HepG2 (cell line): ENCODE data around the gene CREBZF. TPM values are rescaled to one million over a fixed set of nuclear protein-coding genes. Genes with fewer than 3 reads are reported as not detected.
A peak's percentile ranks its signal among the peaks of the same experiment; 100 is the strongest.

ENCODE experiments used
- ATAC-seq: fragments of 200-7000 bp; cut with Tn5 transposase; 3 replicates; pipeline ENCODE4 v1.9.1; 2020; ENCODE audit warnings: mild to moderate bottlenecking, moderate library complexity
- BruUV-seq: library from RNA; stranded (reverse); fragments of 400-500 nt; replicated peaks from 2 replicates; lab custom pipeline; 2021; lab: Mats Ljungman, UMichigan
- CTCF ChIA-PET: fragments of 300-600 bp; formaldehyde crosslinking; extraction: SDS; loops from one replicate; lab custom pipeline; 2021; ENCODE audit warnings: low total read pairs, inconsistent platforms, low intra/inter-chr PET ratio; lab: Yijun Ruan, JAX
- POLR2A ChIA-PET: fragments of 350-600 bp; sonication (Branson Sonifier 250); formaldehyde crosslinking; loops from one replicate; lab custom pipeline; 2020; ENCODE audit warnings: antibody characterized with exemption, inconsistent platforms; lab: Yijun Ruan, JAX
- DNase-seq: peaks from one replicate; pipeline ENCODE4 v3.0.0-alpha.2; 2015; ENCODE audit warnings: low spot score
- FAIRE-seq: peaks from 3 replicates; lab custom pipeline; 2011; peaks lifted over from hg19 to GRCh38; lab: Jason Lieb, UNC
- H2AFZ ChIP-seq: one replicate; pipeline ENCODE4 v1.6.1; 2011; ENCODE audit warnings: low read length, inconsistent platforms
- H3K27ac ChIP-seq: fragments of 300-600 bp; 3 replicates; pipeline ENCODE4 v1.8.0; 2011; ENCODE audit warnings: mixed run types, mild to moderate bottlenecking, mixed read lengths, low read length, inconsistent platforms; ENCODE audit not compliant: insufficient read depth; ENCODE audit errors: extremely low read length
- H3K27me3 ChIP-seq, 2 experiments: fragments of 200-600 bp in 1 of 2; 2 replicates in 1 of 2; 3 replicates in 1 of 2; pipeline versions ENCODE4 v1.6.0 to v1.8.0; 2011; ENCODE audit warnings: low read length in 2 of 2, mild to moderate bottlenecking in 2 of 2, moderate library complexity in 2 of 2, inconsistent platforms in 1 of 2; ENCODE audit not compliant: insufficient read depth in 2 of 2, control insufficient read depth in 1 of 2
- H3K36me3 ChIP-seq, 2 experiments: fragments of 200-600 bp in 1 of 2; replicated peaks in 1 of 2; 2 replicates in 1 of 2; 3 replicates in 1 of 2; pipeline versions ENCODE4 v1.5.1 to v1.8.0; 2011; ENCODE audit warnings: low read length in 2 of 2, inconsistent platforms in 1 of 2; ENCODE audit not compliant: insufficient read depth in 2 of 2, control insufficient read depth in 1 of 2
- H3K4me1 ChIP-seq: 2 replicates; pipeline ENCODE4 v1.5.1; 2012; ENCODE audit warnings: low read length, inconsistent platforms; ENCODE audit not compliant: insufficient read depth
- H3K4me2 ChIP-seq: 2 replicates; pipeline ENCODE4 v1.6.0; 2011; ENCODE audit warnings: low read depth, low read length, inconsistent platforms
- H3K4me3 ChIP-seq, 3 experiments: fragments of 200-600 bp in 1 of 3; sonication (generic), shearing (Covaris generic) in 1 of 3; replicated peaks in 1 of 3; 2 replicates each; pipeline ENCODE4 v1.5.1; 2011 to 2016; ENCODE audit warnings: low read length in 3 of 3, inconsistent platforms in 2 of 3, low read depth in 2 of 3, mild to moderate bottlenecking in 2 of 3, control low read depth in 1 of 3, mixed read lengths in 1 of 3; ENCODE audit not compliant: insufficient read depth in 1 of 3
- H3K79me2 ChIP-seq: one replicate; pipeline ENCODE4 v1.6.1; 2011; ENCODE audit warnings: low read length, inconsistent platforms; ENCODE audit not compliant: insufficient read depth
- H3K9ac ChIP-seq: 2 replicates; pipeline ENCODE4 v1.6.0; 2011; ENCODE audit warnings: mild to moderate bottlenecking, low read depth, low read length, inconsistent platforms; ENCODE audit not compliant: insufficient read depth
- H3K9me3 ChIP-seq: 2 replicates; pipeline ENCODE4 v1.5.1; 2012; ENCODE audit warnings: mild to moderate bottlenecking, low read length
- H4K20me1 ChIP-seq: 2 replicates; pipeline ENCODE4 v1.6.0; 2011; ENCODE audit warnings: inconsistent platforms, mild to moderate bottlenecking, low read length, moderate library complexity; ENCODE audit not compliant: insufficient read depth
- EP300 ChIP-seq, 3 experiments: sonication (generic) in 1 of 3; formaldehyde crosslinking in 1 of 3; IDR thresholded peaks; 2 replicates each; pipeline versions ENCODE4 v1.5.1 to v1.6.1; 2011 to 2020; ENCODE audit warnings: low read depth in 2 of 3, low read length in 2 of 3, borderline replicate concordance in 1 of 3, improper control_type of control experiment in 1 of 3, mild to moderate bottlenecking in 1 of 3, missing genetic modification reagents in 1 of 3, moderate library complexity in 1 of 3
- MLLT10 ChIP-seq: sonication (generic); formaldehyde crosslinking; IDR thresholded peaks from 2 replicates; pipeline ENCODE4 v1.4.0; 2020; ENCODE audit warnings: missing genetic modification reagents
- MTA1 ChIP-seq: sonication (generic); formaldehyde crosslinking; IDR thresholded peaks from 2 replicates; pipeline ENCODE4 v1.4.0; 2020; ENCODE audit warnings: missing genetic modification reagents, mild to moderate bottlenecking, borderline replicate concordance
- POLR2AphosphoS5 ChIP-seq: IDR thresholded peaks from 2 replicates; pipeline ENCODE4 v1.6.1; 2012; ENCODE audit warnings: low read depth, low read length
- REXO4 ChIP-seq: sonication (generic); formaldehyde crosslinking; IDR thresholded peaks from 2 replicates; pipeline ENCODE4 v1.8.0; 2022; ENCODE audit warnings: missing genetic modification reagents, mild to moderate bottlenecking, borderline replicate concordance
- SRY ChIP-seq: sonication (generic); formaldehyde crosslinking; IDR thresholded peaks from 2 replicates; pipeline ENCODE4 v1.8.0; 2022; ENCODE audit warnings: mild to moderate bottlenecking, missing genetic modification reagents
- TARDBP ChIP-seq: sonication (generic); formaldehyde crosslinking; IDR thresholded peaks from 2 replicates; pipeline ENCODE4 v1.8.0; 2022; ENCODE audit warnings: mild to moderate bottlenecking, missing genetic modification reagents
- ZBTB7A ChIP-seq: sonication (generic); formaldehyde crosslinking; IDR thresholded peaks from 2 replicates; pipeline ENCODE4 v1.8.0; 2022; ENCODE audit warnings: mild to moderate bottlenecking, missing genetic modification reagents
- ZC3H4 ChIP-seq: sonication (generic); formaldehyde crosslinking; IDR thresholded peaks from 2 replicates; pipeline ENCODE4 v1.4.0; 2020; ENCODE audit warnings: missing genetic modification reagents, borderline replicate concordance
- ZNF367 ChIP-seq: sonication (generic); formaldehyde crosslinking; IDR thresholded peaks from 2 replicates; pipeline ENCODE4 v1.4.0; 2020; ENCODE audit warnings: missing genetic modification reagents, borderline replicate concordance
- ZNF616 ChIP-seq: sonication (generic); formaldehyde crosslinking; IDR thresholded peaks from 2 replicates; pipeline ENCODE4 v1.5.0; 2020; ENCODE audit warnings: low read depth, mild to moderate bottlenecking, missing genetic modification reagents
- ZNF83 ChIP-seq: sonication (generic); formaldehyde crosslinking; IDR thresholded peaks from 2 replicates; pipeline ENCODE4 v1.4.0; 2020; ENCODE audit warnings: missing genetic modification reagents, mild to moderate bottlenecking, borderline replicate concordance
- ZSCAN9 ChIP-seq: IDR thresholded peaks from 2 replicates; pipeline ENCODE4 v1.6.1; 2016; ENCODE audit warnings: borderline replicate concordance
- WGBS: methylation state at CpG from one replicate; pipeline ENCODE4 v1.1.6; 2017; ENCODE audit warnings: low lambda C conversion rate; 5-methylcytosine and 5-hydroxymethylcytosine counted together
- in situ Hi-C: cut with HindIII; loops from 2 replicates; pipeline ENCODE4 v1.10.0; 2017; ENCODE audit warnings: low pct_unique_long_range_greater_than_20kb; ENCODE audit not compliant: extremely low pct_ligation_motif_present
- intact Hi-C: fragments of 100-400 bp; cut with micrococcal nuclease; formaldehyde crosslinking; loops from one replicate; pipeline ENCODE4 v1.10.0; 2022; ENCODE audit not compliant: unreplicated experiment
- polyA plus RNA-seq, 8 experiments: library from polyadenylated mRNA; depleted of rRNA in 3 of 8; stranded (reverse) in 7 of 8; unstranded in 1 of 8; fragments of >200 nt; fragmentation: Illumina TruSeq in 4 of 8; extraction: Trizol in 4 of 8; gene quantifications; 2 replicates each; pipeline versions ENCODE4 v1.2.1 to v1.2.3, GENCODE V29; 2011 to 2016; ENCODE audit warnings: low read depth in 4 of 8, missing spikeins in 1 of 8, mixed read lengths in 1 of 8; ENCODE audit not compliant: insufficient read depth in 1 of 8
- total RNA-seq, 5 experiments: library from RNA; depleted of rRNA; stranded (reverse); fragments of >200 nt; fragmentation: Illumina TruSeq; extraction: Trizol; gene quantifications; 2 replicates each; pipeline ENCODE4 v1.2.3, GENCODE V29; 2016; ENCODE audit warnings: low read depth in 1 of 5
- TF ChIP-seq, protein P1 (sequence below): sonication (generic); formaldehyde crosslinking; IDR thresholded peaks from 2 replicates; pipeline ENCODE4 v1.8.0; 2023; ENCODE audit warnings: mild to moderate bottlenecking, missing genetic modification reagents
- TF ChIP-seq, protein P2 (sequence below): sonication (generic); formaldehyde crosslinking; IDR thresholded peaks from 2 replicates; pipeline ENCODE4 v1.5.1; 2020; ENCODE audit warnings: missing genetic modification reagents, mild to moderate bottlenecking, borderline replicate concordance
- TF ChIP-seq, protein P3 (sequence below): sonication (generic); formaldehyde crosslinking; IDR thresholded peaks from 2 replicates; pipeline ENCODE4 v1.8.0; 2022; ENCODE audit warnings: missing genetic modification reagents, mild to moderate bottlenecking, moderate library complexity, borderline replicate concordance
- TF ChIP-seq, protein P4 (sequence below): sonication (generic); formaldehyde crosslinking; IDR thresholded peaks from 2 replicates; pipeline ENCODE4 v1.4.0; 2020; ENCODE audit warnings: missing genetic modification reagents

CREBZF gene
- total and polyA plus RNA-seq, 2 of the 13 experiments (the other 11 are each of a cell fraction or from before 2014, with no cell fraction given): 30.6 to 43.1 TPM

DNA sequence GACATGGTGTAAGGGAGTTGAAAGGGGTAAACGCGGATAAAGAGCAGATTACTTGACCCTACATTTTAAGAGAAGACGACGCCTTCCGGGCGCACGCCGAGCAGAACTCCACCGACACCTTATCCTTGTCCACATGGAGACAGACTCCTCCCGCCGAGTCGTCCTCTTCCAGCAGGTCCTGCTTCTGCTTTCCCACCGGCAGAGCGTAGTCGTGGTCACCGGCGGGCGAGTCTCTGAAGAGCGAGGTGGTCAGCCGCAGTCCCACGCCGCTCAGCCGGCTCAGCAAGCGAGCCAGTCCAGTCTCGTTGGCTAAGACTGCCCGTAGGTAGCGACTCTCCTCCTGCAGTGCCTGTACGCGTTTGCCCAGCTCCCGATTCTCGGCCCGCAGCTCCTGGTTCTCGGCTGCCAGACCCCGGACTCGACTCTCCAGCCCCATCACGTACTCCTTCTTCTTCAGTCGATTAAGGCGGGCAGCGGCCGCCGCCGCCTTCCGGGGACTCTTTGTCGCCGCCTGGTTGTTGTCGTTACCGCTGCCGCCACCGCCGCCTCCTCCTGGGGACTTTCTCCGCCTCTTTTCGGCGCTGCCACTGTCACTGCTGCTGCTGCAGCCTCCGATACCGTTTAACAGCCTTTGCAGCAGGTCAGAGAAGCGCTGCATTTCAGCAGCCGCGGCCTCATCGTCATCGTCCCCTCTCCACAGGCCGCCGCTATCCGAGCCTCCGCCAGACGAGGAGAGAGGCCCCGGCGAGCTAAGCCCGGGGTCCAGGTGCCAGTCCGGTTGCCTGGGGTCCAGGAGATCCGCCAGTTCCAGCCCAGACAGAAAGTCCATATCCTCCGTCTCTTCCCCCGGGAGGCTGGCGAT lies 945 bp downstream of the CREBZF start:
- CTCF ChIA-PET: no interaction called here
- no peak overlapping the region for H2AFZ ChIP-seq
- POLR2A ChIA-PET: interaction anchor here (1.2 to 10.0 kb wide), 6 partner anchors 10 to 36 kb away, joined by 3 to 112 read pairs (median 6); partner anchors contain the start of genes TMEM126A and TMEM126B
- peak overlapping the region; percentile 98 for H3K9ac ChIP-seq
- peak overlapping the region; percentile 88 for H3K4me2 ChIP-seq
- no peaks in the 10 kb centered on the region for H3K36me3 ChIP-seq
- 0% methylated on average over 26 of the region's 73 CpGs for WGBS
- no peaks in the 10 kb centered on the region for H3K9me3 ChIP-seq
- H4K20me1 ChIP-seq: peaks cover 29% of the 10 kb centered on the region
- peak overlapping the region; percentile 72 to 95 (median 86) for H3K4me3 ChIP-seq
- peak; percentile 50 for DNase-seq
- FAIRE-seq: no peak
- intact Hi-C loops: loop anchor here (1.0 to 2.0 kb wide), 2 partner anchors 15 to 69 kb away; no protein-coding TSS in a partner anchor
- no TSS peak for BruUV-seq
- peak overlapping the region; percentile 98 for H3K27ac ChIP-seq
- no peaks in the 10 kb centered on the region; a peak in 1 of 5 replicates for H3K27me3 ChIP-seq
- in situ Hi-C loops: no loop called here
- peaks cover 54% of the 10 kb centered on the region for H3K79me2 ChIP-seq
- ATAC-seq: peak; percentile 78
- H3K4me1 ChIP-seq: peaks cover 49% of the 10 kb centered on the region
- TF ChIP-seq ZSCAN9 (no peak), ZNF616 (CRISPR knock-in tag) (no peak), ZNF367 (CRISPR knock-in tag) (no peak), TARDBP (CRISPR knock-in tag) (no peak), REXO4 (no peak), ZC3H4 (CRISPR knock-in tag) (no peak), MTA1 (CRISPR knock-in tag) (no peak; the same call in 1 of the 2 replicates), POLR2AphosphoS5 (no peak), ZBTB7A (CRISPR knock-in tag) (no peak), SRY (CRISPR knock-in tag) (no peak), MLLT10 (CRISPR knock-in tag) (no peak), ZNF83 (no peak), EP300 (IDR thresholded peaks at IDR 0.05; ENCODE audit: low read depth in 2 of 2, low read length in 2 of 2) (no peak), EP300 (CRISPR knock-in tag; IDR thresholded peaks at IDR 0.05; ENCODE audit: borderline replicate concordance) (no peak)
- TF ChIP-seq, protein P1, sequence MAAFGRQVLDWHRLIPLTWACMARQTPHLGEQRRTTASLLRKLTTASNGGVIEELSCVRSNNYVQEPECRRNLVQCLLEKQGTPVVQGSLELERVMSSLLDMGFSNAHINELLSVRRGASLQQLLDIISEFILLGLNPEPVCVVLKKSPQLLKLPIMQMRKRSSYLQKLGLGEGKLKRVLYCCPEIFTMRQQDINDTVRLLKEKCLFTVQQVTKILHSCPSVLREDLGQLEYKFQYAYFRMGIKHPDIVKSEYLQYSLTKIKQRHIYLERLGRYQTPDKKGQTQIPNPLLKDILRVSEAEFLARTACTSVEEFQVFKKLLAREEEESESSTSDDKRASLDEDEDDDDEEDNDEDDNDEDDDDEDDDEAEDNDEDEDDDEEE (CRISPR knock-in tag): no peak
- TF ChIP-seq, protein P2, sequence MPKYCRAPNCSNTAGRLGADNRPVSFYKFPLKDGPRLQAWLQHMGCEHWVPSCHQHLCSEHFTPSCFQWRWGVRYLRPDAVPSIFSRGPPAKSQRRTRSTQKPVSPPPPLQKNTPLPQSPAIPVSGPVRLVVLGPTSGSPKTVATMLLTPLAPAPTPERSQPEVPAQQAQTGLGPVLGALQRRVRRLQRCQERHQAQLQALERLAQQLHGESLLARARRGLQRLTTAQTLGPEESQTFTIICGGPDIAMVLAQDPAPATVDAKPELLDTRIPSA (CRISPR knock-in tag): no peak
- TF ChIP-seq, protein P3, sequence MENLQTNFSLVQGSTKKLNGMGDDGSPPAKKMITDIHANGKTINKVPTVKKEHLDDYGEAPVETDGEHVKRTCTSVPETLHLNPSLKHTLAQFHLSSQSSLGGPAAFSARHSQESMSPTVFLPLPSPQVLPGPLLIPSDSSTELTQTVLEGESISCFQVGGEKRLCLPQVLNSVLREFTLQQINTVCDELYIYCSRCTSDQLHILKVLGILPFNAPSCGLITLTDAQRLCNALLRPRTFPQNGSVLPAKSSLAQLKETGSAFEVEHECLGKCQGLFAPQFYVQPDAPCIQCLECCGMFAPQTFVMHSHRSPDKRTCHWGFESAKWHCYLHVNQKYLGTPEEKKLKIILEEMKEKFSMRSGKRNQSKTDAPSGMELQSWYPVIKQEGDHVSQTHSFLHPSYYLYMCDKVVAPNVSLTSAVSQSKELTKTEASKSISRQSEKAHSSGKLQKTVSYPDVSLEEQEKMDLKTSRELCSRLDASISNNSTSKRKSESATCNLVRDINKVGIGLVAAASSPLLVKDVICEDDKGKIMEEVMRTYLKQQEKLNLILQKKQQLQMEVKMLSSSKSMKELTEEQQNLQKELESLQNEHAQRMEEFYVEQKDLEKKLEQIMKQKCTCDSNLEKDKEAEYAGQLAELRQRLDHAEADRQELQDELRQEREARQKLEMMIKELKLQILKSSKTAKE (CRISPR knock-in tag): peak; percentile 31; the same call in 1 of the 2 replicates
- TF ChIP-seq, protein P4, sequence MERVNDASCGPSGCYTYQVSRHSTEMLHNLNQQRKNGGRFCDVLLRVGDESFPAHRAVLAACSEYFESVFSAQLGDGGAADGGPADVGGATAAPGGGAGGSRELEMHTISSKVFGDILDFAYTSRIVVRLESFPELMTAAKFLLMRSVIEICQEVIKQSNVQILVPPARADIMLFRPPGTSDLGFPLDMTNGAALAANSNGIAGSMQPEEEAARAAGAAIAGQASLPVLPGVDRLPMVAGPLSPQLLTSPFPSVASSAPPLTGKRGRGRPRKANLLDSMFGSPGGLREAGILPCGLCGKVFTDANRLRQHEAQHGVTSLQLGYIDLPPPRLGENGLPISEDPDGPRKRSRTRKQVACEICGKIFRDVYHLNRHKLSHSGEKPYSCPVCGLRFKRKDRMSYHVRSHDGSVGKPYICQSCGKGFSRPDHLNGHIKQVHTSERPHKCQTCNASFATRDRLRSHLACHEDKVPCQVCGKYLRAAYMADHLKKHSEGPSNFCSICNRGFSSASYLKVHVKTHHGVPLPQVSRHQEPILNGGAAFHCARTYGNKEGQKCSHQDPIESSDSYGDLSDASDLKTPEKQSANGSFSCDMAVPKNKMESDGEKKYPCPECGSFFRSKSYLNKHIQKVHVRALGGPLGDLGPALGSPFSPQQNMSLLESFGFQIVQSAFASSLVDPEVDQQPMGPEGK (CRISPR knock-in tag): no peak
